SU-DHL-6 (cell line): ENCODE results near the gene PELI3.

Source experiments
- H2AFZ ChIP-seq: fragments of 200-600 bp; sonication (generic); 2 replicates; pipeline ENCODE4 v1.6.1; 2014; ENCODE audit warnings: low read depth, mild to moderate bottlenecking, moderate library complexity, mixed read lengths, antibody characterized with exemption, low read length; ENCODE audit not compliant: severe bottlenecking
- H3F3A ChIP-seq: fragments of 200-600 bp; shearing (Covaris generic); 2 replicates; pipeline ENCODE4 v1.6.0; 2016; ENCODE audit warnings: antibody characterized with exemption, mild to moderate bottlenecking; ENCODE audit not compliant: insufficient read depth
- H3K27ac ChIP-seq: fragments of 200-600 bp; sonication (generic); 2 replicates; pipeline ENCODE4 v1.5.1; 2016; ENCODE audit warnings: low read depth, mild to moderate bottlenecking, low read length, moderate library complexity, mixed read lengths
- H3K27me3 ChIP-seq: fragments of 200-600 bp; sonication (generic), shearing (Covaris generic); 2 replicates; pipeline ENCODE4 v1.6.0; 2014; ENCODE audit warnings: mild to moderate bottlenecking, low read length
- H3K36me3 ChIP-seq: fragments of 200-600 bp; sonication (generic); 2 replicates; pipeline ENCODE4 v1.6.1; 2014; ENCODE audit warnings: mild to moderate bottlenecking, low read length, mixed read lengths
- H3K4me2 ChIP-seq: fragments of 300-600, 200-600 bp; shearing (Covaris generic), sonication (generic); 2 replicates; pipeline ENCODE4 v1.6.0; 2014; ENCODE audit warnings: low read length, low read depth, mild to moderate bottlenecking; ENCODE audit not compliant: poor library complexity, severe bottlenecking
- H3K4me3 ChIP-seq: fragments of 200-600 bp; sonication (generic); 2 replicates; pipeline ENCODE4 v1.5.1; 2014; ENCODE audit warnings: antibody characterized with exemption, low read length, mild to moderate bottlenecking, mixed read lengths; ENCODE audit not compliant: insufficient read depth, poor library complexity, severe bottlenecking
- H3K79me2 ChIP-seq: fragments of 200-600 bp; sonication (generic); 2 replicates; pipeline ENCODE4 v1.6.1; 2014; ENCODE audit warnings: mild to moderate bottlenecking, low read length, moderate library complexity; ENCODE audit not compliant: insufficient read depth
- H3K9ac ChIP-seq: fragments of 200-600 bp; sonication (generic); 2 replicates; pipeline ENCODE4 v1.7.0; 2014; ENCODE audit warnings: mild to moderate bottlenecking, low read length
- H3K9me2 ChIP-seq: fragments of 200-600 bp; sonication (generic); replicated peaks from 2 replicates; pipeline ENCODE4 v1.6.1; 2014; ENCODE audit warnings: low read length; ENCODE audit not compliant: insufficient read depth
- H3K9me3 ChIP-seq: fragments of 200-600 bp; sonication (generic); 2 replicates; pipeline ENCODE4 v1.6.1; 2014; ENCODE audit warnings: low read length, mixed read lengths; ENCODE audit not compliant: insufficient read depth
- H4K20me1 ChIP-seq: fragments of 200-600 bp; sonication (generic); 2 replicates; pipeline ENCODE4 v1.6.1; 2014; ENCODE audit warnings: low read depth, mild to moderate bottlenecking, antibody characterized with exemption, low read length, moderate library complexity, mixed read lengths
- EZH2phosphoT487 ChIP-seq: fragments of 200-600 bp; sonication (generic), shearing (Covaris generic); conservative IDR thresholded peaks from 2 replicates; pipeline ENCODE4 v1.6.1; 2018; ENCODE audit warnings: mild to moderate bottlenecking, antibody characterized with exemption, low read length, moderate library complexity, mixed read lengths
- TF ChIP-seq, protein P1 (sequence below): fragments of 200-600 bp; sonication (generic); IDR thresholded peaks from one replicate; pipeline ENCODE4 v1.5.1; 2017; ENCODE audit warnings: antibody characterized with exemption, mild to moderate bottlenecking, low read length, moderate library complexity; ENCODE audit not compliant: insufficient read depth, poor library complexity, severe bottlenecking

Gene PELI3

GRCh38 chr11:66467756-66468155, 1.1 kb downstream of the PELI3 start:
- Histone ChIP-seq H3K9me3 (no peaks in the 10 kb centered on the region), H3K4me2 (peak overlapping the region; percentile 70), H3K27ac (no peak overlapping the region), H3F3A (peaks cover 10% of the 10 kb centered on the region), H3K79me2 (no peaks in the 10 kb centered on the region), H3K9ac (no peak overlapping the region), H3K9me2 (no peaks in the 10 kb centered on the region), H3K4me3 (no peak overlapping the region), H2AFZ (no peak overlapping the region), H3K27me3 (no peaks in the 10 kb centered on the region), H3K36me3 (no peaks in the 10 kb centered on the region), H4K20me1 (no peaks in the 10 kb centered on the region)
- TF ChIP-seq EZH2phosphoT487 = no peak
- TF ChIP-seq, protein P1, sequence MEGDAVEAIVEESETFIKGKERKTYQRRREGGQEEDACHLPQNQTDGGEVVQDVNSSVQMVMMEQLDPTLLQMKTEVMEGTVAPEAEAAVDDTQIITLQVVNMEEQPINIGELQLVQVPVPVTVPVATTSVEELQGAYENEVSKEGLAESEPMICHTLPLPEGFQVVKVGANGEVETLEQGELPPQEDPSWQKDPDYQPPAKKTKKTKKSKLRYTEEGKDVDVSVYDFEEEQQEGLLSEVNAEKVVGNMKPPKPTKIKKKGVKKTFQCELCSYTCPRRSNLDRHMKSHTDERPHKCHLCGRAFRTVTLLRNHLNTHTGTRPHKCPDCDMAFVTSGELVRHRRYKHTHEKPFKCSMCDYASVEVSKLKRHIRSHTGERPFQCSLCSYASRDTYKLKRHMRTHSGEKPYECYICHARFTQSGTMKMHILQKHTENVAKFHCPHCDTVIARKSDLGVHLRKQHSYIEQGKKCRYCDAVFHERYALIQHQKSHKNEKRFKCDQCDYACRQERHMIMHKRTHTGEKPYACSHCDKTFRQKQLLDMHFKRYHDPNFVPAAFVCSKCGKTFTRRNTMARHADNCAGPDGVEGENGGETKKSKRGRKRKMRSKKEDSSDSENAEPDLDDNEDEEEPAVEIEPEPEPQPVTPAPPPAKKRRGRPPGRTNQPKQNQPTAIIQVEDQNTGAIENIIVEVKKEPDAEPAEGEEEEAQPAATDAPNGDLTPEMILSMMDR = no peak

DNA sequence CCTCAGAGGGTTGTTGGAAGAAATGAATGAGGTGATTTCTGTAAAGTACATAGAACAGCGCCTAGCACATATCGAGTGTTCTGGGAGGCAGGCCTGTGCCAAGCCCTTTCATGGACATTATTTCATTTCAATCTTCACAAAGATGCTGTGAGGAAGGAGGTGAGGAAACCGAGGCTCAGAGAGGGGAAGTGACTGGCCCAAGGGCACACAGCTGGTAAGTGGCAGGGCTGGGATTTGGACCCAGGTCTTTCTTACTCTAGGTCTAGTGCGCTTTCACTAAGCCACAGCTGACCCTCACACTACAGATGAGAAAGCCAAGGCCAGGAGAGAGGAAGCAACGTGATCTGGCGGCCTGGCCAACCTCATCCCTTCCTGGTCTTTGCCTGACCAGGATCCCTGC, 2.0 kb downstream of the PELI3 start:
- no peaks in the 10 kb centered on the region for H3K9me3 ChIP-seq
- H3K27ac ChIP-seq = no peak overlapping the region
- H3F3A ChIP-seq = peaks cover 10% of the 10 kb centered on the region
- H3K27me3 ChIP-seq = no peaks in the 10 kb centered on the region
- H4K20me1 ChIP-seq = no peaks in the 10 kb centered on the region
- no peak overlapping the region for H3K4me3 ChIP-seq
- no peak overlapping the region for H3K4me2 ChIP-seq
- no peaks in the 10 kb centered on the region for H3K36me3 ChIP-seq
- no peak for TF ChIP-seq EZH2phosphoT487
- TF ChIP-seq, protein P1 = no peak
- H3K9me2 ChIP-seq = no peaks in the 10 kb centered on the region
- no peak overlapping the region for H3K9ac ChIP-seq
- H2AFZ ChIP-seq = no peak overlapping the region
- no peaks in the 10 kb centered on the region for H3K79me2 ChIP-seq

GRCh38 chr11:66469441-66469840, 2.7 kb downstream of the PELI3 start:
- Histone ChIP-seq H3K9me3 (no peaks in the 10 kb centered on the region), H3K9ac (no peak overlapping the region), H2AFZ (no peak overlapping the region), H3K4me3 (no peak overlapping the region), H3K27me3 (no peaks in the 10 kb centered on the region), H3K36me3 (no peaks in the 10 kb centered on the region), H3K9me2 (no peaks in the 10 kb centered on the region), H3K27ac (no peak overlapping the region), H3K4me2 (no peak overlapping the region), H3F3A (peaks cover 10% of the 10 kb centered on the region), H4K20me1 (no peaks in the 10 kb centered on the region), H3K79me2 (no peaks in the 10 kb centered on the region)
- TF ChIP-seq, protein P1 = no peak
- TF ChIP-seq EZH2phosphoT487 = no peak

DNA sequence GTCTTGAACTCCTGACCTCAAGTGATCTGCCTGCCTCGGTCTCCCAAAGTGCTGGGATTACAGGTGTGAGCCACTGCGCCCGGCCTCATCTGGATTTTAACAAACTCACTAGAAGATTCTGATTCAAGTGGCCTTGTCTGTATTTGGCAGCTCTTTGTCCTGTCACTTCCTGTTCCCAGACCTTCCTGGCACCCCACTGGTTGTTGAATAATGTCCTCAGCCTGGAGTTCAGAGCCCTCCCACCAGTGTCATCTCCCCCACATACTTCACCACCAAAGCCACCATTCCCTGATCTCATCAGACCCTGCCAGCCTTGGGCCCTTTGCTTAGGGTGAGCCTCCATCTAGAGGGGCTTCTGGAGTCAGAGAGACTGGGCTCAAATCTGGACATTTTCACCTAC, 3.3 kb downstream of the PELI3 start:
- no peak overlapping the region for H3K4me3 ChIP-seq
- no peak for TF ChIP-seq EZH2phosphoT487
- TF ChIP-seq, protein P1 = no peak
- H3K9me2 ChIP-seq = no peaks in the 10 kb centered on the region

More for the DNA sequence above, 3.3 kb downstream of the PELI3 start:
- H3K27ac ChIP-seq = no peak overlapping the region
- no peaks in the 10 kb centered on the region for H3K36me3 ChIP-seq
- no peaks in the 10 kb centered on the region for H4K20me1 ChIP-seq
- no peak overlapping the region for H3K4me2 ChIP-seq
- H2AFZ ChIP-seq = no peak overlapping the region
- H3K27me3 ChIP-seq = no peaks in the 10 kb centered on the region
- H3F3A ChIP-seq = peaks cover 10% of the 10 kb centered on the region
- no peak overlapping the region for H3K9ac ChIP-seq
- no peaks in the 10 kb centered on the region for H3K79me2 ChIP-seq
- H3K9me3 ChIP-seq = no peaks in the 10 kb centered on the region
